ENCODE results near the gene MRPL9. TPM values are rescaled to one million over a fixed set of nuclear protein-coding genes. Genes with fewer than 3 reads are reported as not detected.

MRPL9 gene

GRCh38 chr1:151711044-151711800 lies 52.1 kb downstream of the MRPL9 start:
- no peak overlapping the region for H2BK15ac ChIP-seq (ENCODE audit: low read depth, poor library complexity, severe bottlenecking)
- WGBS, result 86% methylated on average over 20 of the region's 21 CpGs
- no peak overlapping the region for H4K91ac ChIP-seq (ENCODE audit: low read length)
- no peak for DNase-seq
- no peak overlapping the region for H2BK12ac ChIP-seq (ENCODE audit: low read length in 2 of 2)
- no peaks in the 10 kb centered on the region for H3K79me1 ChIP-seq (replicated peaks; ENCODE audit: low read length, poor library complexity, severe bottlenecking)
- H3K27me3 ChIP-seq (ENCODE audit: control insufficient read depth in 1 of 2, insufficient read depth in 1 of 2, low read length in 2 of 2), result peaks cover 49 to 83% of the 10 kb centered on the region in 2 experiments
- H3K27ac ChIP-seq (ENCODE audit: low read length, poor library complexity, severe bottlenecking), result no peak overlapping the region
- no peak overlapping the region for H4K8ac ChIP-seq (ENCODE audit: low read length)
- H2BK120ac ChIP-seq (ENCODE audit: low read depth, low read length), result no peak overlapping the region
- H3K9me3 ChIP-seq (ENCODE audit: control insufficient read depth, low read length), result no peaks in the 10 kb centered on the region
- H3K14ac ChIP-seq (ENCODE audit: low read length in 2 of 2), result no peak overlapping the region
- H3K4me2 ChIP-seq (ENCODE audit: low read length, poor library complexity, severe bottlenecking), result no peak overlapping the region
- no peaks in the 10 kb centered on the region for H3K36me3 ChIP-seq (ENCODE audit: control insufficient read depth in 1 of 2, insufficient read depth in 2 of 2, low read depth in 1 of 2, low read length in 2 of 2)
- no peak overlapping the region for H3K9ac ChIP-seq (ENCODE audit: low read length)
- no peak overlapping the region for H2AK5ac ChIP-seq (ENCODE audit: low read length, severe bottlenecking)
- no peak overlapping the region for H3K18ac ChIP-seq (ENCODE audit: low read depth in 1 of 2, low read length in 2 of 2)
- no peak overlapping the region for H3K4me3 ChIP-seq (ENCODE audit: insufficient read depth in 1 of 2, low read depth in 1 of 2, low read length in 2 of 2)
- no peak overlapping the region for H3K4ac ChIP-seq (ENCODE audit: low read depth in 1 of 2, low read length in 2 of 2)
- no peak overlapping the region for H2BK5ac ChIP-seq (ENCODE audit: low read depth, low read length, poor library complexity, severe bottlenecking)
- peak overlapping the region in 1 of 2 experiments; percentile 30 for H3K23ac ChIP-seq (ENCODE audit: low read length in 2 of 2)
- no peak overlapping the region for H2AFZ ChIP-seq (ENCODE audit: low read depth, low read length)
- peaks cover 2% of the 10 kb centered on the region for H3K4me1 ChIP-seq (ENCODE audit: control insufficient read depth, insufficient read depth, low read depth, low read length)

GRCh38 chr1:151710187-151710840 lies 53.0 kb downstream of the MRPL9 start:
- H3K79me1 ChIP-seq (replicated peaks; ENCODE audit: low read length, poor library complexity, severe bottlenecking), result no peaks in the 10 kb centered on the region
- no peak overlapping the region for H3K4ac ChIP-seq (ENCODE audit: low read depth in 1 of 2, low read length in 2 of 2)
- H2BK12ac ChIP-seq (ENCODE audit: low read length in 2 of 2), result no peak overlapping the region
- H3K27me3 ChIP-seq (ENCODE audit: control insufficient read depth in 1 of 2, insufficient read depth in 1 of 2, low read length in 2 of 2), result peaks cover 40 to 74% of the 10 kb centered on the region in 2 experiments
- H4K91ac ChIP-seq (ENCODE audit: low read length), result no peak overlapping the region
- no peaks in the 10 kb centered on the region for H3K36me3 ChIP-seq (ENCODE audit: control insufficient read depth in 1 of 2, insufficient read depth in 2 of 2, low read depth in 1 of 2, low read length in 2 of 2)
- no peak overlapping the region for H3K4me3 ChIP-seq (ENCODE audit: insufficient read depth in 1 of 2, low read depth in 1 of 2, low read length in 2 of 2)
- no peak overlapping the region for H3K4me2 ChIP-seq (ENCODE audit: low read length, poor library complexity, severe bottlenecking)
- H3K9ac ChIP-seq (ENCODE audit: low read length), result no peak overlapping the region
- no peak overlapping the region for H2BK5ac ChIP-seq (ENCODE audit: low read depth, low read length, poor library complexity, severe bottlenecking)
- no peak overlapping the region for H3K18ac ChIP-seq (ENCODE audit: low read depth in 1 of 2, low read length in 2 of 2)
- no peak overlapping the region for H2BK15ac ChIP-seq (ENCODE audit: low read depth, poor library complexity, severe bottlenecking)
- no peak overlapping the region for H4K8ac ChIP-seq (ENCODE audit: low read length)
- H3K4me1 ChIP-seq (ENCODE audit: control insufficient read depth, insufficient read depth, low read depth, low read length), result peaks cover 4% of the 10 kb centered on the region
- H2BK120ac ChIP-seq (ENCODE audit: low read depth, low read length), result no peak overlapping the region
- 57% methylated on average over 2 of the region's 15 CpGs for WGBS
- H2AFZ ChIP-seq (ENCODE audit: low read depth, low read length), result no peak overlapping the region
- no peak overlapping the region for H3K23ac ChIP-seq (ENCODE audit: low read length in 2 of 2)
- no peak overlapping the region for H3K14ac ChIP-seq (ENCODE audit: low read length in 2 of 2)
- H2AK5ac ChIP-seq (ENCODE audit: low read length, severe bottlenecking), result no peak overlapping the region
- no peak overlapping the region for H3K27ac ChIP-seq (ENCODE audit: low read length, poor library complexity, severe bottlenecking)
- H3K9me3 ChIP-seq (ENCODE audit: control insufficient read depth, low read length), result no peaks in the 10 kb centered on the region
- DNase-seq, result peak; percentile 24

Small RNA genes lying within 50 kb of the gene (small RNA-seq; reads per million reads assigned to genes)
- gene RNU6-662P (ENCODE audit: low read depth), result not detected
